Ascending aorta (tissue), 2 donors: Measurements from ENCODE around the gene CHMP1B. TPM values are rescaled to one million over a fixed set of nuclear protein-coding genes. Genes with fewer than 3 reads are reported as not detected.

Experiments
- DNase-seq, 2 donors: peaks; one replicate each; pipeline ENCODE4 v3.0.0-alpha.2; 2019; ENCODE audit warnings: low spot score in 2 of 2
- H3K27ac ChIP-seq, 2 donors: fragments of 200-600 bp; sonication (generic); one replicate each; pipeline ENCODE4 v1.5.1; 2016 to 2017; ENCODE audit warnings: mild to moderate bottlenecking in 1 of 2
- H3K27me3 ChIP-seq: fragments of 200-600 bp; sonication (generic); one replicate; pipeline ENCODE4 v1.5.1; 2017
- H3K36me3 ChIP-seq, 2 donors: fragments of 200-600 bp; sonication (generic); one replicate each; pipeline ENCODE4 v1.5.1; 2016
- H3K4me1 ChIP-seq, 2 donors: fragments of 200-600 bp; sonication (generic); one replicate each; pipeline ENCODE4 v1.5.1; 2016 to 2017; ENCODE audit warnings: mild to moderate bottlenecking in 1 of 2
- H3K4me3 ChIP-seq, 2 donors: fragments of 200-600 bp; sonication (generic); one replicate each; pipeline ENCODE4 v1.5.1; 2016 to 2017; ENCODE audit warnings: mild to moderate bottlenecking in 1 of 2
- H3K9me3 ChIP-seq, 2 donors: fragments of 200-600 bp; sonication (generic); one replicate each; pipeline ENCODE4 v1.5.1; 2016
- CTCF ChIP-seq, 3 experiments: fragments of 200-600 bp in 2 of 3; fragments of 450-650 bp in 1 of 3; sonication (generic) in 2 of 3; IDR thresholded peaks; one replicate each; pipeline ENCODE4 v1.5.1; 2016 to 2019; ENCODE audit warnings: antibody characterized with exemption in 3 of 3, mild to moderate bottlenecking in 1 of 3, moderate library complexity in 1 of 3
- intact Hi-C: fragments of 100-400 bp; cut with DNase I; formaldehyde crosslinking; loops from one replicate; pipeline ENCODE4 v1.15.1; 2023
- total RNA-seq: library from RNA; depleted of rRNA; stranded (reverse); fragments of >200 nt; gene quantifications from one replicate; pipeline ENCODE4 v1.1.0, GENCODE V29; 2016

Gene CHMP1B
- total RNA-seq, 1 donor from 2014 or later = 25.5 TPM

- DNase-seq = no peak
- Histone ChIP-seq H3K4me1 (no peaks in the 10 kb centered on the region), H3K4me3 (no peak overlapping the region), H3K27ac (no peak overlapping the region), H3K9me3 (no peaks in the 10 kb centered on the region), H3K27me3 (no peaks in the 10 kb centered on the region), H3K36me3 (peaks cover 0 to 22% of the 10 kb centered on the region in 2 donors)
- no peak for TF ChIP-seq CTCF (IDR thresholded peaks at IDR 0.05)
- intact Hi-C loops = no loop called here
Measured at GRCh38 chr18:11868230-11868629, 17.0 kb downstream of the CHMP1B start.

- H3K4me3 ChIP-seq = no peak overlapping the region
- intact Hi-C loops = no loop called here
- no peaks in the 10 kb centered on the region for H3K4me1 ChIP-seq
- no peaks in the 10 kb centered on the region for H3K9me3 ChIP-seq
- no peak for DNase-seq
- TF ChIP-seq CTCF (IDR thresholded peaks at IDR 0.05) = no peak
- H3K36me3 ChIP-seq = peaks cover 0 to 38% of the 10 kb centered on the region in 2 donors
- H3K27ac ChIP-seq = no peak overlapping the region
- H3K27me3 ChIP-seq = no peaks in the 10 kb centered on the region
Measured at GRCh38 chr18:11871501-11871900, 20.3 kb downstream of the CHMP1B start.

GRCh38 chr18:11872479-11873136 lies 21.4 kb downstream of the CHMP1B start:
- H3K27me3 ChIP-seq = no peaks in the 10 kb centered on the region
- DNase-seq = peak in 1 of 2 donors; percentile 27
- peaks cover 0 to 48% of the 10 kb centered on the region in 2 donors for H3K36me3 ChIP-seq
- intact Hi-C loops = no loop called here
- TF ChIP-seq CTCF (IDR thresholded peaks at IDR 0.05) = peak in 1 of 3 experiments; percentile 41
- no peaks in the 10 kb centered on the region for H3K9me3 ChIP-seq
- H3K4me1 ChIP-seq = no peaks in the 10 kb centered on the region
- H3K4me3 ChIP-seq = no peak overlapping the region
- no peak overlapping the region for H3K27ac ChIP-seq

- Histone ChIP-seq H3K36me3 (peaks cover 0 to 41% of the 10 kb centered on the region in 2 donors), H3K27ac (no peak overlapping the region)
- DNase-seq = peak in 1 of 2 donors; percentile 52
Measured at GRCh38 chr18:11873670-11874340, 22.6 kb downstream of the CHMP1B start.

GRCh38 chr18:11874676-11875075 lies 23.5 kb downstream of the CHMP1B start:
- no peaks in the 10 kb centered on the region for H3K9me3 ChIP-seq
- H3K4me1 ChIP-seq = no peaks in the 10 kb centered on the region
- intact Hi-C loops = no loop called here
- H3K36me3 ChIP-seq = peaks cover 0 to 32% of the 10 kb centered on the region in 2 donors
- DNase-seq = peak in 1 of 2 donors; percentile 38
- H3K27ac ChIP-seq = no peak overlapping the region
- H3K27me3 ChIP-seq = no peaks in the 10 kb centered on the region
- TF ChIP-seq CTCF (IDR thresholded peaks at IDR 0.05) = no peak
- H3K4me3 ChIP-seq = no peak overlapping the region

More at GRCh38 chr18:11873670-11874340, 22.6 kb downstream of the CHMP1B start:
- no peak for TF ChIP-seq CTCF (IDR thresholded peaks at IDR 0.05)
- intact Hi-C loops = no loop called here
- H3K4me1 ChIP-seq = no peaks in the 10 kb centered on the region
- H3K4me3 ChIP-seq = no peak overlapping the region
- H3K27me3 ChIP-seq = no peaks in the 10 kb centered on the region
- no peaks in the 10 kb centered on the region for H3K9me3 ChIP-seq
